ENCODE results near the gene PHF21B.

Gene PHF21B

DNA sequence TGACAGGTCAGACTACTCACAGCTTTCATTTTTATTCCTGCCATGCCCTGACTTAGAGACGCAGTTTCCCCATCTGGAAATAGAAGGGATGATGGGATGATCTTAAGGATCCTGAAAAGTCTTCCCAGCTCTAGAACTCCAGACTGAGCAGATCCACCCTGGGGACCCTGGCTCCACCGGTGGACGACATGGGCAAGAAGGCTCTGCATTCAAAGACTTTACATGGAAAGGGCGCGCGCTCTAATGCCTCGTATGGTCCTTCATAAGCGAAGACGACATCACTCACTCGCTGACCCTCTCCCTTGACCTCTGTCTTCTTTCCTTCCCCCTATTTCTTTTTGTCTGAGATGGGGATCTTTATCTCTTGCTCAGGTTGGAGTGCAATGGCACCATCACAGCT, 24.4 kb upstream of the PHF21B start:
- DNase-seq (ENCODE audit: low spot score) = no peak
- TF ChIP-seq, protein P1, sequence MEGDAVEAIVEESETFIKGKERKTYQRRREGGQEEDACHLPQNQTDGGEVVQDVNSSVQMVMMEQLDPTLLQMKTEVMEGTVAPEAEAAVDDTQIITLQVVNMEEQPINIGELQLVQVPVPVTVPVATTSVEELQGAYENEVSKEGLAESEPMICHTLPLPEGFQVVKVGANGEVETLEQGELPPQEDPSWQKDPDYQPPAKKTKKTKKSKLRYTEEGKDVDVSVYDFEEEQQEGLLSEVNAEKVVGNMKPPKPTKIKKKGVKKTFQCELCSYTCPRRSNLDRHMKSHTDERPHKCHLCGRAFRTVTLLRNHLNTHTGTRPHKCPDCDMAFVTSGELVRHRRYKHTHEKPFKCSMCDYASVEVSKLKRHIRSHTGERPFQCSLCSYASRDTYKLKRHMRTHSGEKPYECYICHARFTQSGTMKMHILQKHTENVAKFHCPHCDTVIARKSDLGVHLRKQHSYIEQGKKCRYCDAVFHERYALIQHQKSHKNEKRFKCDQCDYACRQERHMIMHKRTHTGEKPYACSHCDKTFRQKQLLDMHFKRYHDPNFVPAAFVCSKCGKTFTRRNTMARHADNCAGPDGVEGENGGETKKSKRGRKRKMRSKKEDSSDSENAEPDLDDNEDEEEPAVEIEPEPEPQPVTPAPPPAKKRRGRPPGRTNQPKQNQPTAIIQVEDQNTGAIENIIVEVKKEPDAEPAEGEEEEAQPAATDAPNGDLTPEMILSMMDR (IDR thresholded peaks at IDR 0.05; ENCODE audit: extremely low read depth, missing control alignments) = no peak

DNA sequence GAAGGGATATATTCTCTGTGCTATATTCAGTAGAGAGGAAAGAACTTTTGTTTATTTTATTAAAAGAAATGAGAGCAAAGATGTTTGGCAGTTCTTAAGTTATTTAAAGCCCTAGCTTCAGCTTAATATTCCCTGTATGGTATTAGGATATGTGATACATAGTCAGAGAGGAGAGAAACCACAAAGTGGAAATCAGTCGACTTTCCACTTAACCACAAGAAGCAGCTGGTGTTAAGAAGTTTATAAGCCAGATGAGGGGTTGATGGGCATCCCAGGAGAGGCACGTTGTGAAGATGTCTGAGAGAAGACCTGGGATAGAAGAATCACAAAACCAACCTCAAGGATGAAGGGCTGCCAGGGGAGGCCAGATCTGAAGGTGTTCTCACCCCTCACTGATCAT, 23.3 kb upstream of the PHF21B start:
- TF ChIP-seq, protein P1 (IDR thresholded peaks at IDR 0.05; ENCODE audit: extremely low read depth, missing control alignments) = no peak

DNA sequence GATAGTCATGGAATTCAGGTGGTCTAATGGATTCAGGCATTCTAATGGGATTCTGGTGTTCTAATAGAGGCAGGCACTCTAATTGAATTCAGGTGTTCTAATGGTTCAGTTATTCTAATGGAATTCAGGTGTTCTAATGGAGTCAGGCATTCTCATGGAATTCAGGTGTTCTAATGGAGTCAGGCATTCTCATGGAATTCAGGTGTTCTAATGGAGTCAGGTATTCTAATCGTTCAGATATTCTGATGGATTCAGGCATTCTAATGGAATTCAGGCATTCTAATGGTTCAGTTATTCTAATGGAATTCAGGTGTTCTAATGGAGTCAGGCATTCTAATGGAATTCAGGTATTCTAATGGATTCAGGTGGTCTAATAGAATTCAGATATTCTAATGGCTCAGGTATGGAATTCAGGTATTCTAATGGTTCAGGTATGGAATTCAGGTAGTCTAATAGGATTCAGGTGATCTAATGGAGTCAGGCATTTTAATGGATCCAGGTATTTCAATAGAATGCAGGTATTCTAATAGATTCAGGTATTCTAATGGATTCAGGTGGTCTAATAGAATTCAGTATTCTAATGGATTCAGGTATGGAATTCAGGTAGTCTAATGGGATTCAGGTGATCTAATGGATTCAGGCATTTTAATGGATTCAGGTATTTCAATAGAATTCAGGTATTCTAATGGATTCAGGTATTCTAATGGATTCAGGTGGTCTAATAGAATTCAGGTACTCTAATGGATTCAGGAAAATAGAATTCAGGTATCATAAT, 22.0 kb upstream of the PHF21B start:
- DNase-seq (ENCODE audit: low spot score) = no peak
- TF ChIP-seq, protein P1 (IDR thresholded peaks at IDR 0.05; ENCODE audit: extremely low read depth, missing control alignments) = no peak

More for the DNA sequence above, 23.3 kb upstream of the PHF21B start:
- no peak for DNase-seq (ENCODE audit: low spot score)

DNA sequence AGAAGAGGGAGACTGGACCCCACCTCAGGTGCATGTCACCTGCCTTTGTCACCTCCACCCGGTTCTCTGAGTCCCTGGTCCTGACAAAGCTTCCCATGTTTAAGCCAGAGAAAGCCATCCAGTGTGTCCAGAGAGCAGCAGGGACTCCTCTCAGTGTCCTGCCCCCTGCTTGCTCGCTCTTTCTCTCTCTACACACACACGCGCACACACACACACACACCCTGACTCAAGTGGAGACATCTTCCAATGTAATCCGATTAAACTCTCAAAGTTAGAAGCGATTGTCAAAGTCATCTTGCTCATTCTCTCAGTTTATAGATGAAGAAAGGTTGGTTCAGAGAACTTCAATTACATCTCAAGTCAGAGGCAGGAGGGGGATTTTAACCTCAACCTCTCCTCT, 19.7 kb upstream of the PHF21B start:
- no peak for DNase-seq (ENCODE audit: low spot score)

DNA sequence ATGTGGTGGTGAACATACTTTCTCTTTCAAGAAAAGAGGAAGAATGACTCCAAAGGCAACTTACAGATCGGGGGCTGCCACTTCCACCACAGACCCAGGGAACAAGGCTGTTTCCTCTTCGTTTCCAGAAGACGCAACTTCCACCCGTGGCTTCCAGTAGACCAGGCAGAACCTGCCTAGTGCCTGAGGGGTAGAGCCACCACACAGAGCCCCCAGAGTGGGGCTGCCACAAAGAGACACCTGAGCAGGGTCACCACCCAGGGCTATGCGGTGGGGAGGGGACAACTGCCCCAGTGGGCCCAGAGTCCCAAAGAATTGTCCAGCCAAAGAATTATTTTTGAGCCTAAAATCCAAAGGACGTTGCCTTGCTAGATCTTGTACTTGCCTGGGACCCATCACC, 16.7 kb upstream of the PHF21B start:
- DNase-seq (ENCODE audit: low spot score) = no peak
- TF ChIP-seq, protein P1 (IDR thresholded peaks at IDR 0.05; ENCODE audit: extremely low read depth, missing control alignments) = no peak

More for the DNA sequence above, 19.7 kb upstream of the PHF21B start:
- TF ChIP-seq, protein P1 (IDR thresholded peaks at IDR 0.05; ENCODE audit: extremely low read depth, missing control alignments) = no peak

DNA sequence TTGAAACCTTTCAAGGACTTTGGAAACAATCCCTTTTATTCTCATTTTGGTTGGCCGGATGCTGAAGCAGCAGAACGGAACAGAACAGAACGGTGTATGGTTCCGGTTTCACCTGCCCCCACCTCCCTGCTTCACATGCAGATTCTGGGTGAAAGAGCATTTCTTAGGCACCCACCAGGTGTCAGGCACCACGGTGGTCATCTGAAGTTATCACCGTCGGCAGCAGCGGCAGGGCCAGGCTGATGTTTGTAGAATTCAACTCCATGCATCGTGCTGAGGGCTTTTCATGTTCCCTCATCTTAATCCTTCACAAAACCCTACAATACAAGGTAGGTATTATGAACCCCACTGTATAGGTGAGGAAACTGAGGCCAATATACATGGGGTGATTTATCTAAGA, 13.6 kb upstream of the PHF21B start:
- DNase-seq (ENCODE audit: low spot score) = no peak
- TF ChIP-seq, protein P1 (IDR thresholded peaks at IDR 0.05; ENCODE audit: extremely low read depth, missing control alignments) = no peak

DNA sequence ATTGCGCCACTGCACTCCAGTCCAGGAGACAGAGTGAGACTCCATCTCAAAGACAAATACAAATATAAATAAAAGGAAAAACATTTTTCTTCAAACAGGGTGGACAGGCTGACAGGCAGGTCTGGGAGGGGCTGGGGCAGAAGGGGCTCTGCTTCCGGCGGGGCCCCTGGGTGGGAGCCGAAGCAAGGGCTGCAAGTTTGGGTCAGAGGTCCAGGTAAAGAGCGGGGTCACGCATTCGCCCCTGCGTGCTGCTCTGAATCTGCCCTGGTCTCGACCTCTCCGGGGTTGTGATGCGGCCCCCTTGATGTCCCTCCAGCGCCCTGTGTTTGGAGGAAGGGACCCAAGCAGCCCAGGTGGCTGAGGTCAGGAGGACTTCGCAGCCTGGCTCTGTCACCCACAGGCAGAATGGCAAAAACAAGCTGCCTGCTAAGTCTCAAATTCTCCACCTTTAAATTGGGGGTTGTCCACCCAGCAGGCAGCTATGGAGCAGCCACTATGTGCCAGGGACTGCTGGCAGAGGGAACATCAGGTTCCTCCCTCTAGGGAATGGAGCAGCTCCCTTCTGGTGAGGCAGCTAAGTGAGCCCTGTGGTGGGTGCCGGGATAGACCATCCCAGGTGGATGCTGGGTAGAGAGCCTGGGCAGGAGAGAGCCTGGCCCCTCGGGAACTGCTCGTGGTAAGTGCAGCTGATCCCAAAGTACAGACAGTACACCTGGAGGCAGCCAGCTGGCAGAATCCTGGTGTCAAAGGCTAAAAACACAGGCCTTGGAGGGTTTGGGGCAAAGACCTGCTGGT, 10.3 kb upstream of the PHF21B start:
- TF ChIP-seq, protein P1 (IDR thresholded peaks at IDR 0.05; ENCODE audit: extremely low read depth, missing control alignments) = no peak
- DNase-seq (ENCODE audit: low spot score) = no peak

Measured in GM20000 (cell line).